Endothelial cell (in vitro differentiated cells): ENCODE measurements around the gene COL9A2. TPM values are rescaled to one million over a fixed set of nuclear protein-coding genes. Genes with fewer than 3 reads are reported as not detected.

ENCODE experiments used
- DNase-seq: peaks from one replicate; pipeline ENCODE4 v3.0.0; 2021; ENCODE audit warnings: low spot score
- H3K27ac Mint-ChIP-seq: one replicate; pipeline ENCODE4 v1.8.0; 2021; ENCODE audit warnings: mixed read lengths, inconsistent platforms; ENCODE audit not compliant: unreplicated experiment
- H3K27me3 Mint-ChIP-seq: one replicate; pipeline ENCODE4 v1.8.0; 2021; ENCODE audit warnings: mild to moderate bottlenecking, moderate library complexity, mixed read lengths, inconsistent platforms; ENCODE audit not compliant: unreplicated experiment
- H3K36me3 Mint-ChIP-seq: one replicate; pipeline ENCODE4 v1.8.0; 2021; ENCODE audit warnings: mild to moderate bottlenecking, low read depth, mixed read lengths, inconsistent platforms; ENCODE audit not compliant: unreplicated experiment
- H3K4me1 Mint-ChIP-seq: one replicate; pipeline ENCODE4 v1.8.0; 2021; ENCODE audit warnings: mild to moderate bottlenecking, mixed read lengths, inconsistent platforms; ENCODE audit not compliant: unreplicated experiment
- H3K4me3 Mint-ChIP-seq: one replicate; pipeline ENCODE4 v1.8.0; 2021; ENCODE audit warnings: mild to moderate bottlenecking, mixed read lengths, inconsistent platforms; ENCODE audit not compliant: unreplicated experiment
- H3K9me3 Mint-ChIP-seq: one replicate; pipeline ENCODE4 v1.8.0; 2021; ENCODE audit warnings: mixed read lengths, inconsistent platforms; ENCODE audit not compliant: unreplicated experiment
- total RNA-seq: library from RNA; stranded (reverse); fragmentation: NEBNext Ultra II Directional; extraction: Animal tissue kit (Norgen Biotek cat#: 25700); gene quantifications from one replicate; pipeline ENCODE4 v1.2.1, GENCODE V29; 2021; ENCODE audit not compliant: unreplicated experiment
- TF ChIP-seq, protein P1 (sequence below): fragments of 200-600 bp; sonication (generic); IDR thresholded peaks from one replicate; pipeline ENCODE4 v1.5.0; 2021; ENCODE audit warnings: antibody characterized with exemption; ENCODE audit not compliant: unreplicated experiment

Gene COL9A2
- total RNA-seq, 1 donor from 2014 or later, result 5.4 TPM

DNA sequence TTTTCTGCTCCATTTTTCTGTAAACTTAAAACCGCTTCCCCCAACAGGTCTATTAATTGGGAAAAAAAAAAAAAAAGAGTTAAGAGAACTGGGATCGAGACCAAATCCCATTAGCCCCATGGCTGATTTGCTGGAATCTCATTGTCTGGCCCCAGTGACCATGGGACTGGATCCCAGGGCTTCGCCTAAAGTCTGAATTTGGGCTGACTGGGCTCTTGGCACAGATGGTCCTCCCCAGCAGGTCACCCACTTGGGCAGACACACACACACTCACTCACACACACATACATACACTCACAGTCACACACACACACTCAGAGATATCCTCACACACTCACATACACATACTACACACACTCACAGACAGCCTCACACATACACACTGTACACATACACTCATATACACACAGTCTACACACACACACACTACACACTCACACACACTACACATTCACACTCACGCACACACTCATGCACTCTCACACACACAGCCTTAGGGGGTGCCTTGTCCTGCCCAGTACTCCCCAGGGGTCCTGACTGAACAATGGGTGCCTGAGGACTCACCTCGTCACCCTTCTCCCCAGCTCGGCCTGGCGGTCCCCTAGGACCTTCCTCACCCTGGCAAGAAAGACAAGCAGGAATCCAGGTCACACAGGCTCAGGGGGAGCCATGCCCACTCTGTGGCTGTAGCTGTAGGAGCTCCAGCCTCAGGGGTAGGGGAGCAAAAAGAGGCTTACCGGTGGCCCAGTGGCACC is 7.5 kb downstream of the COL9A2 start:
- Mint-ChIP-seq H3K4me1 (peaks cover 4% of the 10 kb centered on the region), H3K27me3 (peaks cover 6% of the 10 kb centered on the region), H3K9me3 (no peaks in the 10 kb centered on the region), H3K36me3 (no peaks in the 10 kb centered on the region), H3K27ac (no peak overlapping the region), H3K4me3 (no peak overlapping the region)
- TF ChIP-seq, protein P1, sequence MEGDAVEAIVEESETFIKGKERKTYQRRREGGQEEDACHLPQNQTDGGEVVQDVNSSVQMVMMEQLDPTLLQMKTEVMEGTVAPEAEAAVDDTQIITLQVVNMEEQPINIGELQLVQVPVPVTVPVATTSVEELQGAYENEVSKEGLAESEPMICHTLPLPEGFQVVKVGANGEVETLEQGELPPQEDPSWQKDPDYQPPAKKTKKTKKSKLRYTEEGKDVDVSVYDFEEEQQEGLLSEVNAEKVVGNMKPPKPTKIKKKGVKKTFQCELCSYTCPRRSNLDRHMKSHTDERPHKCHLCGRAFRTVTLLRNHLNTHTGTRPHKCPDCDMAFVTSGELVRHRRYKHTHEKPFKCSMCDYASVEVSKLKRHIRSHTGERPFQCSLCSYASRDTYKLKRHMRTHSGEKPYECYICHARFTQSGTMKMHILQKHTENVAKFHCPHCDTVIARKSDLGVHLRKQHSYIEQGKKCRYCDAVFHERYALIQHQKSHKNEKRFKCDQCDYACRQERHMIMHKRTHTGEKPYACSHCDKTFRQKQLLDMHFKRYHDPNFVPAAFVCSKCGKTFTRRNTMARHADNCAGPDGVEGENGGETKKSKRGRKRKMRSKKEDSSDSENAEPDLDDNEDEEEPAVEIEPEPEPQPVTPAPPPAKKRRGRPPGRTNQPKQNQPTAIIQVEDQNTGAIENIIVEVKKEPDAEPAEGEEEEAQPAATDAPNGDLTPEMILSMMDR, result no peak
- no peak for DNase-seq

DNA sequence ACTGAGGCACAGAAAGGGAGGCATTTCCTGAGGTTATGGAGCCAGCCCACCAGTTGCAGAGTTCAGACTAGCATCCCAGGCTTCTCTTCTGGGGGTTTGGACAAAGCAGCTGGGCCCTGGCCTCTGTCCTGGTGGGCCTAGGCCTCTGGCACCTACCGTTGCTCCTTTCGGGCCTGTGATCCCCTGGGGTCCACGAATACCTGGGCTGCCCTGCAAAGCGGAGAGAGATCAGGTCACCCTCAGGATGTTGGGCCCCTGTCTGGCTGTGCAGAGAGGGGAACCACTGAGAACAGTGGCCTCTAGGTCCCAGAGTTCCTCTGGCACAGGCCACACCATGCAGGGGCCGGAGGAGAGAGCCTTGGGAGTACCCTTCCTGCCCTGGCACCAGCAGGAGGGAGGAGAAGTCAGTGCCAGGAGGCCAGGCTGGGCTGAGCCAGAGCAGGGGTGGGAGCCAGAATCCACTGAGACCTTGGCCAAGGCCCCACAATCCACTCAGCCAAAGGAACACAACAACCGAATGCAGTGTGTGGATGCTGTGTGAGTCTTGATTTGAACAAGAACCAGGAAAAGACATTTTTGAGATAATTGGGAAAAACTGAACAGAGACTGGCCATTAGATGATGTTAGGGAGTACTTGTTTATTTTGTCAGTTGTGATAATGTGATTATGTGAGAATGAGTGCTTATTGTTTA is 8.9 kb downstream of the COL9A2 start:
- Mint-ChIP-seq H3K27me3 (peaks cover 4% of the 10 kb centered on the region), H3K4me1 (no peaks in the 10 kb centered on the region), H3K4me3 (no peak overlapping the region), H3K9me3 (no peaks in the 10 kb centered on the region), H3K27ac (no peak overlapping the region), H3K36me3 (no peaks in the 10 kb centered on the region)
- no peak for DNase-seq
- TF ChIP-seq, protein P1, result no peak

DNA sequence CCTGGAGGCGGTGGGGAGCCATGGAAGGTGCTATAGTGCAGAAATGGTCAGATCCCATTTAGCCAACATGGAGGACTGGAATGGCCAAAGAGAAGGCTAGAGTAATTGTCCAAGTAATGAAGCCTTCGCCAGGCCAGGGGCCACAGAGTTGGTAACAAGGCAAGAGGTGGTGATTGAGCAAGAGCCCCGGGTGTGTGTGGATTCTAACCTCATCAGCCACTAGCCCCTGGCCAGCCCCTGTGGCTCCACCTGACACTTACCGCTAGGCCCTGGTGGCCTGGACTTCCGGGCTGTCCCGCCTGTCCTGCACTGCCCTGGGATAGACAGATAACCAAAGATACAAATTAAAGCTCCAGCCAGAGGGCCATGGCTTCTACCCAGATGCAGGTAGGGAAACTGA is 9.9 kb downstream of the COL9A2 start:
- DNase-seq, result no peak
- H3K27me3 Mint-ChIP-seq, result peaks cover 4% of the 10 kb centered on the region
- no peaks in the 10 kb centered on the region for H3K9me3 Mint-ChIP-seq
- TF ChIP-seq, protein P1, result no peak
- H3K4me3 Mint-ChIP-seq, result no peak overlapping the region
- no peaks in the 10 kb centered on the region for H3K36me3 Mint-ChIP-seq
- H3K27ac Mint-ChIP-seq, result no peak overlapping the region
- no peaks in the 10 kb centered on the region for H3K4me1 Mint-ChIP-seq

DNA sequence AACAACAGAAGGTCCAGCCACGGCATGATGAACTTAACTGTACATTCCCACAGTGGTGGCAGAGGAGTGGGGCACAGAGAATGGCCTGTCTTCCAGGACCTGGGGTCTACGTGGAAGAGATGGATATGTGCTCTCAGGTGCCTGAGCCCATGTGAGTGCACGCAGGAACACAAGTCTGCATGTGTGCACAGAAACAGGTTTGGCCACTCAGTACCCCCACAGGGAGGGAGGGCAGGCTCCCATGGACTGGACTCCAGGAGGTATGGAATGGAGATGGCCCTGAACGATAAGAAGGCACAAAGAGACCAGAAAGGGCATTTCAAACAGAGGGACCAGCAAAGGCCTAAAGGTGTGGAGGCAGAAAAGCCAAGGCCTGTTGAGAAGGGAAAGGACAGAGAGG is 10.8 kb downstream of the COL9A2 start:
- DNase-seq, result no peak
- Mint-ChIP-seq H3K27me3 (peaks cover 4% of the 10 kb centered on the region), H3K27ac (no peak overlapping the region), H3K9me3 (no peaks in the 10 kb centered on the region), H3K36me3 (no peaks in the 10 kb centered on the region), H3K4me1 (no peaks in the 10 kb centered on the region), H3K4me3 (no peak overlapping the region)
- TF ChIP-seq, protein P1, result no peak

DNA sequence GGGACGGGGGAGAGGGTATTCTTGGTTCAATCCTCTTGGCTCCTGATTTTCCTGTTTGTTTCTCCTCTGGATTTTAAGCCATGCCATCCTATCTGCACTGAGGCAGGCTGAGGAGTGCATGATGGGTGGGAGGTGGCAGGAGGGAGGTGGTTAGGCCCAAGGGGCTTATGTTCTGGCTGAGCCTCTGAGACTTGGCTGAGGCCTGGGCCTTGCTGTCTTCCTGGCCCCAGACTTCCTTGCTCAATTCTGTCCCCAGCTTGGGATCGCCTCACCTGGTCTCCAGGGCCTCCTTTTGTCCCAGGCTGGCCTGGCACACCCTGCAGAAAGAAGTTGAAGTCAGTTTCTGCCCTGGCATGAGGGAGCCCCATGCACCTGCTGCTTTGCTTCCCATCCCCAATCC is 11.2 kb downstream of the COL9A2 start:
- Mint-ChIP-seq H3K4me1 (no peaks in the 10 kb centered on the region), H3K27ac (no peak overlapping the region), H3K27me3 (peaks cover 2% of the 10 kb centered on the region), H3K4me3 (no peak overlapping the region), H3K9me3 (no peaks in the 10 kb centered on the region), H3K36me3 (no peaks in the 10 kb centered on the region)
- DNase-seq, result no peak
- TF ChIP-seq, protein P1, result no peak
